Suprapubic skin (tissue), 4 donors: ENCODE measurements around the gene TIMM50.

ENCODE experiments used
- CTCF ChIP-seq, 2 donors: fragments of 200-600 bp in 1 of 2; fragments of 450-650 bp in 1 of 2; sonication (generic) in 1 of 2; IDR thresholded peaks; one replicate each; pipeline ENCODE4 v1.5.1; 2016 to 2019; ENCODE audit warnings: antibody characterized with exemption in 2 of 2, mild to moderate bottlenecking in 1 of 2, moderate library complexity in 1 of 2
- EP300 ChIP-seq: sonication (generic); formaldehyde crosslinking; IDR thresholded peaks from one replicate; pipeline ENCODE4 v1.6.1; 2017; ENCODE audit warnings: antibody characterized with exemption
- POLR2A ChIP-seq, 2 donors: fragments of 450-650 bp; IDR thresholded peaks; one replicate each; pipeline ENCODE4 v1.6.1; 2017; ENCODE audit warnings: antibody characterized with exemption in 2 of 2, mild to moderate bottlenecking in 2 of 2, moderate library complexity in 2 of 2
- POLR2AphosphoS5 ChIP-seq, 3 donors: sonication (generic); formaldehyde crosslinking; IDR thresholded peaks; one replicate each; pipeline ENCODE4 v1.6.1; 2017; ENCODE audit warnings: antibody characterized with exemption in 3 of 3

GRCh38 chr19:39436350-39436716 is 44.3 kb upstream of the TIMM50 start:
- TF ChIP-seq POLR2A (IDR thresholded peaks at IDR 0.05) (no peak), CTCF (IDR thresholded peaks at IDR 0.05) (no peak), POLR2AphosphoS5 (IDR thresholded peaks at IDR 0.05) (no peak), EP300 (no peak)
